ENCODE measurements around the gene CAMTA1.

CAMTA1 gene

DNA sequence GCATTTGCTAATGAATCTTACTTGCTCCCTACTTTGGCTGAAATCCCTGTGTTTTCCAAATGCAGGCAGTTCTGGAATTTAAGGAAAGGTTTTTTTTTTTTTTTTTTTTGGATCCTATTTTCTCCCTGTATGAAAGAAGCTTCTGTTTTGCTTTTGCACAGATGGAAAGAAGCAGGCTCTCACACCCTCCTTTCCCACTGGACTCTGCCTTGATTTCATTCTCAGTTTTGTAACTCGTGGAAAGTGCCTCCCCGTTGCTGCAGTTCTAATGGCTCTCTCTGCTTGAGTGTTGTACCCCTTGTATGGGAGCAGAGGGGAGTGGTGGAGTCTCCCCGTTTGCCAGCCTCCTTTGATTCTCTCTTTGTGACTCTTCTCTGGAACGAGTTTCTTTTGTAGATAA, 291.9 kb downstream of the CAMTA1 start:
- no peak for DNase-seq (ENCODE audit: low spot score)

GRCh38 chr1:7077970-7078369, 292.7 kb downstream of the CAMTA1 start:
- no peak for DNase-seq (ENCODE audit: low spot score)

- DNase-seq (ENCODE audit: low spot score): no peak
Measured at GRCh38 chr1:7079637-7080036, 294.4 kb downstream of the CAMTA1 start.

- no peak for DNase-seq (ENCODE audit: low spot score)
Measured at GRCh38 chr1:7084232-7084894, 299.1 kb downstream of the CAMTA1 start.

GRCh38 chr1:7085521-7085920, 300.3 kb downstream of the CAMTA1 start:
- DNase-seq (ENCODE audit: low spot score): no peak

GRCh38 chr1:7086106-7086505, 300.9 kb downstream of the CAMTA1 start:
- no peak for DNase-seq (ENCODE audit: low spot score)

- DNase-seq (ENCODE audit: low spot score): no peak
Measured at GRCh38 chr1:7087888-7088287, 302.6 kb downstream of the CAMTA1 start.

- DNase-seq (ENCODE audit: low spot score): no peak
Measured at GRCh38 chr1:7089497-7089896, 304.2 kb downstream of the CAMTA1 start.

- DNase-seq (ENCODE audit: low spot score): no peak
Measured at GRCh38 chr1:7093297-7093696, 308.0 kb downstream of the CAMTA1 start.

DNA sequence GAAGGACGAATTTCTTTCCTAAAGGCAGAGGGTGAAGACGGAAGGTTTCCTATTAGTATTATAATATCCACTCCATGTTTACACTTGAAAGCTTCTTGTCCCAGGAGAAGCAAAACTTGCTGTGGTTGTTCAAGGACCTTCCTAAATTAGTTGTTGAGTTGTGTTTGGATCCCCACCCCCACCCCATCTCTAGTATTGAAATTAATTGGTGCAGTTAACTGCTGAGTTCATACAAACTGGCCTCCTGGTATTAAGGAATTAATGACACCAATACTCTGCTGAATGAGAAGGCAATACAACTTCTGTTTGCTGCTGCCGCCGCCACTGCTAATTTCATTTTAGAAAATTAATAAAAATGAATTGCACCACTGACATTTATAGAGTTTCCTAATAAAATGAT, 308.8 kb downstream of the CAMTA1 start:
- DNase-seq (ENCODE audit: low spot score): no peak

GRCh38 chr1:7094509-7094908, 309.3 kb downstream of the CAMTA1 start:
- no peak for DNase-seq (ENCODE audit: low spot score)

GRCh38 chr1:7095343-7095964, 310.2 kb downstream of the CAMTA1 start:
- no peak for DNase-seq (ENCODE audit: low spot score)

DNA sequence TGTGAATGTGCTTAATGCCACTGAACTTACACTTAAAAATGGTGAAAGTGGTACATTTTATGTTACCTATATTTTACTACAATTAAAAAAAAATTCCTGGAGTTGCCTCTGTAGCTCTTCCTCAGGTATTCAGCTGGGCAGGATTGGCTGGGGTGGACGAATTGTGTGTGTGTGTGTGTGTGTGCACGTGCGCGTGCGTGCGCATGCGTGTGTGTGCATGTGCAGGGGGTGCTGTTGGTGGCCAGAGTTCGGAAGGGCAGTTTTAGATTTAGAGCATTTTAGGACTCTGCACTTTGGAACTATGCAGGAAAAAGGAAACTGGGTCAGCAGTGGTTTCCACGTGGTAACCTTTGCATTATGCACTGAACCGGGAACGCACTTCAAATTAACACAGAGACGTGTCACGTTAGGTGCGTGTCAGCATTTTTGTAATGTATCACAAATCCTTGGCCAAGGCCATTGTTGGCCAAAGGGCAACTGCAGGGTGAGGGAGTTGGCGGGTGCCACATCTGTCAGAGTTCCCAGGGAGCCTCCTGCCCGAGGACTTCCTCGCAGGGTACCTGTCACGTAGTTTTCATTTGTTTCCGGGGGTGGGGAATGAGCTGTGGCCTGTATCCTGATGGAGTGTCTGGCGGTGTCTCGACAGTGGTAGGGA, 312.8 kb downstream of the CAMTA1 start:
- no peak for DNase-seq (ENCODE audit: low spot score)

DNA sequence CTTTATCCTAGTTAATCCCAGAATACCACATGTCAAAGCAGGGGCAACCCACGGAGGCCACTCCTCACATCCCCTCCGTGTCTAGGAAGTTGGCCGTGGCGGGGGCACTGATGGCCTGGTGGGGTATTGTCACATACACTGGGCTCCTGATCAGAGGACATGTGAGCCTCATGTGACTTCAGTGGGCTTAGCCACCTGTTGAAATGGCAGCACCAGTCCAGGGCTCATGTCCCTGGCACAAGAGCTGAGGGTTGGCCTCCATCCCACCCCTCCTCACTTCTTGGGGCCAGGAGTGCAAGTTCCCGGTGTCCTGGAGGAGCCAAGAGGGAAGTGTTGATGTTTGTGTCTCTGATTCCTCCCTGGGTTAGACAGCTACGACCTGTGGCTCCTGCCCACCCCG, 313.4 kb downstream of the CAMTA1 start:
- DNase-seq (ENCODE audit: low spot score): no peak

DNA sequence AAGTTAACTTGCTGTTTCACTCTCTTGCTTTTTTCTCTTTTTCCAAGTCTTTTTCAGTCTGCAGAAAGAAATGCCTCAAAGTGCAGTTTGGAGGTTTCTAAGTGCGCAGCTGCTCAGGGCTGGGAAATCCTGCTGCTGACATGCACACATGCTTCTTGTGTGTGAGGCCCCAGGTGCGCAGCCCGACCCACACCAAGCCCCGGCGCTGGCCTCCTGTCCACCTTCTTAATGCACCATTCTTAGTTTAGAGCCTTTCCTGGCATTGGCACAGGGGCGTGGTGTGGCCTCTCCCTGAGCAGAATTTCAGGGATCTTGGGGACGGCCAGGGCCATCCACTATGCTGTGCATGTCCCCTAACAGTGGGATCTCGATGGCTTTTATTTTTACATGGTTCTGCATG, 315.2 kb downstream of the CAMTA1 start:
- no peak for DNase-seq (ENCODE audit: low spot score)

DNA sequence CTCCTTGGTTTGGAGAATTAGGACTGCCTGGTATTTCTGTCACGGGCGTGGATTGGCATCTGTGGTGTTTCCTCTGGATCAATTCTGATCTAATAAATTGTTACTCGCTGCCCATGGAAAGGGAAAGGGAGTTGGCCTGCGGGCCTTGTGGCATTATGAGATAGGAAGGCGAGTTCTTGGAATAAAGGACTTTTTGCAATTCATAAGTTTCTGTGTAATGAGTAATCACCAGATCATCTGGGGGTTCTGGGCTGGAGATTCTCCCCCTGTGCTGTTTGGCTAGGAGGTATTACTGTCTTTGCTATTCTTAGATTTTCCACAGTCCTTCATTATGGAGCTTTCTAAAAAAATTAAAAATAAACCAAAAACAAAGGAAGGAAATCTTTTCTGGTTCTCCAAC, 315.9 kb downstream of the CAMTA1 start:
- no peak for DNase-seq (ENCODE audit: low spot score)

DNA sequence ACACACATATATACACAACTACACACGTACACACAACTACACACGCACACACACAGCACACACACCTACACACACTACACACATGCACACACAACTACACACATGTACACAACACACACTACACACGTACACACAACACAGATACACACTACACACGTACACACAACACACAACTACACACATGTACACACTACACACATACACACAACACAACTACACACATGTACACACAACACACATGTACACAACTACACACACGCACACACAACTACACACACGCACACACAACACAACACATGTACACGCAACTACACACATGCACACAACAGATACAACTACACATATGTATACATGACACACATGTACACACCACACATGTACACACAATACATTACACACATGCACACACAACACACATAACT, 318.1 kb downstream of the CAMTA1 start:
- DNase-seq (ENCODE audit: low spot score): no peak

- no peak for DNase-seq (ENCODE audit: low spot score)
Measured at GRCh38 chr1:7103874-7104273, 318.6 kb downstream of the CAMTA1 start.

DNA sequence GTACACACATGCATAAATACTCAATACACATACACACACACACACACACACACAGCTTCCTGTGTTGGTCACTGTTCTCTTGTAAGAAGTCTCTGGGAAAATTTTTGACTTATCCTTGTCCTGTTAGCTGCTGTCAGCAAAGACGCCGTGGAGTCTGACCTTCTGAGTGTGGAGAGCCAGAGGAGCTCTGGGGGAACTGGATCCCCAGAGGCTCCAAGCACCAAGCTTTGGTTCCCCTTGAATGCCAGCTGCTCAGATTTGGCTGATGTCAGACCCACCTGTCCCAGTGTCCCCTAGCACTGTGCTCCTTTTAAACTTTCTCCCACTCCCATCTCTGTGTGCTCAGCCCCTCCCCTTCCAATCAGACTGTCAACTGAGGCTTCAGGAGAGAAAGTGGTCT, 319.1 kb downstream of the CAMTA1 start:
- DNase-seq (ENCODE audit: low spot score): no peak

DNA sequence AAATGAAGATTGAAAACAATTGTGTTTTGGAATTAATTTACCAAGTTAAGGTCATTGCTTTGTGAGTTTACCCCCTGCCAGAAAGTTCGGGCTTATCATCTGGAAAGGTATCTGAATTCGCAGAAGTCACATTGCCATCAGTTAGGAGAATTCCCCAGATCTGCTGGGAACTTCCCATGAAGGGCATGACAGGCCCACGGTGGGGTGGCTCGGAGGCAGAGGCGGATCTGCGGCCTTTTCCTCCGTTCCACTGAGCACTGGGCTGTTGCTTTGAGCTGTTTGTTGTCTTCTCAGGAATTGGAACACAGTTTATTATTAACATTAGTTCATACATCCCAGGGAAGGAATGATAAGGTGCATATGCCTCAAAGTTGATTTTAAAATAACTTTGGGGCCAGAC, 320.0 kb downstream of the CAMTA1 start:
- DNase-seq (ENCODE audit: low spot score): no peak

GRCh38 chr1:7106442-7107108, 321.3 kb downstream of the CAMTA1 start:
- no peak for DNase-seq (ENCODE audit: low spot score)

- DNase-seq (ENCODE audit: low spot score): no peak
Measured at GRCh38 chr1:7107109-7107830, 322.0 kb downstream of the CAMTA1 start.

Measured in left forelimb (tissue), 1 donor.